AG04449 (cell line): ENCODE measurements around the gene TGFBR2.

Experiments used
- CTCF ChIA-PET: fragments of 350-600 bp; formaldehyde crosslinking; extraction: SDS; loops from one replicate; lab custom pipeline; 2021; ENCODE audit warnings: antibody characterized with exemption; lab: Yijun Ruan, JAX
- POLR2A ChIA-PET: fragments of 400-600, 350-600 bp; formaldehyde crosslinking; extraction: SDS; loops from one replicate; lab custom pipeline; 2020; ENCODE audit warnings: antibody characterized with exemption, inconsistent platforms; lab: Yijun Ruan, JAX
- DNase-seq: peaks from one replicate; pipeline ENCODE4 v3.0.0-alpha.2; 2010; ENCODE audit warnings: low read depth, low spot score
- H3K4me3 ChIP-seq: 2 replicates; pipeline ENCODE4 v1.5.1; 2011; ENCODE audit warnings: low read depth, mild to moderate bottlenecking, control low read depth, low read length
- CTCF ChIP-seq: IDR thresholded peaks from one replicate; pipeline ENCODE4 v1.5.1; 2011; ENCODE audit warnings: mild to moderate bottlenecking, moderate library complexity, low read length, control low read depth, inconsistent platforms; ENCODE audit not compliant: insufficient read depth; ENCODE audit errors: missing control alignments

The TGFBR2 gene

GRCh38 chr3:30630238-30631030 is 24.0 kb downstream of the TGFBR2 start:
- ChIA-PET POLR2A (no interaction called here), CTCF (no interaction called here)
- no peak overlapping the region for H3K4me3 ChIP-seq
- DNase-seq: no peak
- TF ChIP-seq CTCF: no peak

- no peak for DNase-seq
- CTCF ChIA-PET: interaction anchor here (1.1 kb wide), 1 partner anchor 13 kb away, joined by 3 read pairs; no protein-coding TSS in a partner anchor
- no peak for TF ChIP-seq CTCF
- H3K4me3 ChIP-seq: no peak overlapping the region
- POLR2A ChIA-PET: no interaction called here
Observed at GRCh38 chr3:30631243-30631904, 25.0 kb downstream of the TGFBR2 start.

DNA sequence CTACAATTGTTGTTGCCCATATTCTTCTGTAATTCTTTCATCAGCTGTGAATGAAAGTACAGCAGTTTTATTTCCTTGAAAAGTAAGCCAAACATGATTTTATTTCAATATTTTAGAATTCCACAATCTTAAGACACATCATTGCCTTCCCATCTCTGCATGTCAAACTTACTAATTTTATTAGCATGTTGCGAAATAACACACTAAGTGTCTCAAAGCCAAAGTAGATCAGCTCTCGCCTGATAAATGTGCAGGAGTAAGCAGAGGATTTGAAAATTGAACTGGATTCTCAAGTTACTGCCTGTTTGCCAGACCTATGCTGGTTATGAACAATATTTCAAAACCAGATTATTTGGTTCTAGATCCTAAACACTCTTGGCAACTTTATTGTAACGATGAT is 25.7 kb downstream of the TGFBR2 start:
- H3K4me3 ChIP-seq: no peak overlapping the region
- ChIA-PET CTCF (interaction anchor here (1.1 kb wide), 1 partner anchor 12 kb away, joined by 3 read pairs; no protein-coding TSS in a partner anchor), POLR2A (no interaction called here)
- no peak for TF ChIP-seq CTCF
- DNase-seq: no peak

DNA sequence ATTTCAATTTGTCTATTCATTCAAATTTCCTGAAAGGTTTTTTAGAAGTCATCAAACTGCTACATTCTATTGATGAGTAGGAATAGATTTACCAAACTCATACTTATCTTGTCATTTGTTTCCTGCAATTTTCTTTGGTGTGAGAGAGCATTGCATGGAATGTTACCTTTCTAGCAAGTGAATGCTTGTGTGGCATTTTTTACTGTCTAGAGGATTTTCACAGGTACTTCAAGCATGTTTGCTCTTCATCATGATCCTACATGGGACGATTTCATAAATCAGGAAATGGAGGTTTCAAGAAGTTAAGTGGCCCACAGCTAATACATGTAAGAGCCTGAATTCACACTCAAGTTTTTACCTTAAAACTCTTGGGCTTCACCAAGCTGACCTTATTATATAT is 26.1 kb downstream of the TGFBR2 start:
- ChIA-PET POLR2A (no interaction called here), CTCF (interaction anchor here (1.1 kb wide), 1 partner anchor 11 kb away, joined by 3 read pairs; no protein-coding TSS in a partner anchor)
- no peak overlapping the region for H3K4me3 ChIP-seq
- no peak for DNase-seq
- no peak for TF ChIP-seq CTCF

- ChIA-PET POLR2A (no interaction called here), CTCF (no interaction called here)
- no peak for TF ChIP-seq CTCF
Observed at GRCh38 chr3:30633718-30634117, 27.3 kb downstream of the TGFBR2 start.

More at GRCh38 chr3:30633718-30634117, 27.3 kb downstream of the TGFBR2 start:
- no peak overlapping the region for H3K4me3 ChIP-seq
- no peak for DNase-seq
